NCI-H2171 treated with DMSO at 0.1 percent for 48 hours (cell line): ENCODE measurements around the gene IDH2.

ENCODE experiments used
- DNase-seq: peaks from one replicate; lab custom pipeline; 2025; lab: John Stamatoyannopoulos, UW

The IDH2 gene

DNA sequence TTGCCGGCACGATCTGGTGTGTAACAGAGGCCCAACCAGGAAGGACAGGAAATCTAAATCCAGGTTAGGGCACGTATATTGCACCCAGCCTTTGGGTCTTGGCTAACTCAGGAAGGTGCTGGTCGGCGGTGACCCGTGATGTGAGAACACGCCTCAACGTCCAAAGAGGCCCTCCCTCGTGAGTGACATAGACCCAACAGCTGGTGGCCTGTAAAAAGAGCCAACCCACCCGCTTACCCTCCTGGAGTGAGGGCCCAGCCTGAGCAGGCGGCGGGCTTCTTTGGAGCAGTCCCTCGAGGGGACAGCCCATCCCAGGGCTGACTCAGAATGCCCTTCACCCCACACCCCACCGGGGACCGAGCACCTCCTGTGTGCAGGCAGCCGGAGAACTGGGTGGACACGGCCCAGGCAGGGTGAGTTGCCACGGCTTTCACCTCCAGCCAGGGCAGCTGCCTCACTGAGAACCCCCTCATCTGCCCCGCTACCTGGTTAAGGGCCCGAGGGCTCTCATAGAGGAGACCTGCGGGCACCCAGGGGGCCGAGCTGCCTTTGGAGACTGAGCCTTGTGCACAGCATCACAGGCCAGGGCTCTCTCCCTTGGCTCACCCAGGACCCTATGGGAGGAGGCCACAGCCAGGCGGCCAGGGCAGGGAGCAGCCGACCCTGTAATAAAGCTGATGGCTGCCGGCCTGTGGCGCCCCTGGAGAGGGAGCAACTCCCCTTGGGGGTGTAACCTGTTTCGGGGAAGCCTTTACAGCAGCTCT is 59.3 kb downstream of the IDH2 start:
- DNase-seq: no peak

DNA sequence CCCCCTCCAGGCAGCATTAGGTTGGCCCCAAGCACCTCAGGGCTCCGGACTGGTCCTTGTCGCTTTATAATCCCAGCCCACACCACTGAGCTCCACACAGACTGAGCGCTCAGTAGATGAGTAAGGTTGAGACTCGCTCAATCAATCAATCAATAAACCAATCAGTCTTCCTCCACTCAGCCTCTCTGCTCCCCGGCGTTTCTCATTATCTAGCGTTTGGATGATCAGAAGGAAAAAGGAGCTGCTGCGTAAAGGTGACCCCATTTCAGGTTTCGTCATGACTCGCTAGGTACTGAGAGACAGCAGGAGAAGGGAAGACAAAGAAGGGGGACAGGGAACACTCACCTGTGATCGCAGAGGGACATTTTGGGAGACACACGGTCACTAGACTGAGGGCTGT is 59.9 kb downstream of the IDH2 start:
- no peak for DNase-seq

DNA sequence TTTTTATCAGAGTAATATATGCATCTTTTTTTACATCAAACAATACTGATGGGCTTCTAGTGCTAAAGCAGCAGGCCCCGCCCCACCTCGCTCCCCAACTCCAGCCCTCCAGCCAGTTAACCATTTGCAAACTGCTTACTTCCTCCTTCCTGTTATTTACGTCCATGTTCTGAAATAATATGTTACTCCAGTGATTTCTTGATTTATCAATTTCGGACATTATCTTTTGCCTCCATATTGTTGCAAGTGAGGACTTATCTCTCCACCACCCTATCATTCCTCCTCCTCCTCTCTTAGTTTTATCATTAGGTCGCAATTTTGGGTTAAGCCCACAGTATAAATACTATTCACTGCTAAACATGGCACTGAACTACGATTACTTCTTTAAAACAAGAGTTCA is 61.6 kb downstream of the IDH2 start:
- DNase-seq: no peak

DNA sequence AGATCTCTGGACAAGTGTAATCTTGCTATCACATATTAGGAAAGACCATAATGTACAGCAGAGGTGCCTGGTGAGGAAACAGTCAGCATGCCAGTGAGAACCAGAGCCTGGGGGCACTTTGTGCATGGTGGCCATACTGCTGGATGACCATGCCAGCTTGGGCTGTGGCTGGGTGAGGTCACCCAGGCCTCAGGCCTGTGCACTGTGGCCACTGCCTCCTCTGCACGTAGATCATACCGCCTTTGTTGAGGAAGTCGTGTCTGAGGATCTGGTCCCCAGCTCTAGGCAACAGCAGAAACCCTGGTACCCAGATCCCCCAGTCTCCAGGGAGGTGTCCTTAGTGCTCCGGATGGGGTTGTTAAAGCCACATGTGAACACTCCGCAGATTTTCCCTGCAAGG is 62.3 kb downstream of the IDH2 start:
- no peak for DNase-seq

DNA sequence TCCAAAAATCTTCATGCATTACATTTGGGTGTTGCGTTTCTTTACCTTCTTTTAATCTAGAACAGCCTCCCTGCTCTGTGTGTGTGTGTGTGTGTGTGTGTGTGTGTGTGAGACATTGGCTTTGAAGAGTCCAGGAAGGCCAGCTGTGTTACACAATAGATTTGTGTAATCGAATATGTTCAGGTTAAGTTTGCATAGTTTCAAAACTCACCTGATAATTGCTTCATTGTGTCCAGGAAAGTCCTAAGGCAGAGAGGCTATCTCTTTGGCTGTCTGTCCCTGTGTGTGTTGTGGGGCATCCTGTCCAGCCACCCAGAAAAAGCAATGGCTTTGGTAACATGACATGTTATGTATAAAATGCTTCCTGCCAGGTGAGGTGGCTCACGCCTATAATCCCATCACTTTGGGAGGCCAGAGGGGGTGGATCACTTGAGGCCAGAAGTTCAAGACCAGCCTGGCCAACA is 63.6 kb downstream of the IDH2 start:
- no peak for DNase-seq

DNA sequence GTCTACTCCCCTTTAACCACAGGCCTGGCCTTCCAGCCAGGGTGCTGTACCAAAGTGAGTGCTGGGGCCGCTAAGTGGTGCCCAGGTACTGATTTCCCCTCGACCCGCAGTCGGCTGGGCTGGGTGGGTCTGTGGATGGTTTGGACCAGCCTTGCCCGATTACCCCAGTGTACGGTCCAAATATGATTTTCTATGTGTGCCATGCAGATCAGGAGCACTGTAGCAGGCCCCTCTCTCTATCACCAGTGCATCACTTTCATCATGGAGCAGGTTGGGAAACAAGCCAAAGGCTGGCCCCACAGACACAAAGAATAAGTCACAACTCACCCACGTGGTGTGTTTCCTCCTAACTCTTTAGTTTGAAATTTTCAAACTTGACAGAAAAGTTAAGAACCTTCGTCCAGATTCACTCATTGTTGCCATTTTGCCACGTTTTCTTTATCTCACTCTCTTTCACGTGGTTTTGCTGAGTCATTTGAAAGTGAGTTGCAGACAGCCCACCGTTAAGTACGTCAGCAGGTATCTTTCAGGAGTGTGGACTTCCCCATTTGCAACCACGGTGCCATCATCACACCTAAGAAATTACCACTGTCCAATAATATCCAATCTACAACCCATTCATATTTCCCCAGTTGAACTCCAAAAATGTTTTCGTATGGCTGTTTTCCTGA is 64.2 kb downstream of the IDH2 start:
- DNase-seq: no peak

DNA sequence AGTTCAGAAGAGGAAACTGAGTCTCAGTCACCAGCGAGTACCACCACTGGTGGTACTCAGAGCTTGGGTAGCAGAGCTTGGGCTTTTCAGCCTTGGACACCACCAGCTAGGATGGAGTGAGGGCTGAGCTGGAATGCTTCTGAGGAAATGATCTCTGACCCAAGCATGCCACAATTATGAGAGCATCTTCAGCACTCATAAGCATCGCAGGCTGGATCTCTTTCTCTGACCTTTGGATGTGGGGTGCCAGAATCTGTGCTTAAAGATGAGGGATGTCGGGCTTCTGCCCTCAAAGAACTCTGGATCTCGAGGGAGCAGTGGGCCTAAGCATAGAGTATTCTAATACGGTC is 64.8 kb downstream of the IDH2 start:
- no peak for DNase-seq

DNA sequence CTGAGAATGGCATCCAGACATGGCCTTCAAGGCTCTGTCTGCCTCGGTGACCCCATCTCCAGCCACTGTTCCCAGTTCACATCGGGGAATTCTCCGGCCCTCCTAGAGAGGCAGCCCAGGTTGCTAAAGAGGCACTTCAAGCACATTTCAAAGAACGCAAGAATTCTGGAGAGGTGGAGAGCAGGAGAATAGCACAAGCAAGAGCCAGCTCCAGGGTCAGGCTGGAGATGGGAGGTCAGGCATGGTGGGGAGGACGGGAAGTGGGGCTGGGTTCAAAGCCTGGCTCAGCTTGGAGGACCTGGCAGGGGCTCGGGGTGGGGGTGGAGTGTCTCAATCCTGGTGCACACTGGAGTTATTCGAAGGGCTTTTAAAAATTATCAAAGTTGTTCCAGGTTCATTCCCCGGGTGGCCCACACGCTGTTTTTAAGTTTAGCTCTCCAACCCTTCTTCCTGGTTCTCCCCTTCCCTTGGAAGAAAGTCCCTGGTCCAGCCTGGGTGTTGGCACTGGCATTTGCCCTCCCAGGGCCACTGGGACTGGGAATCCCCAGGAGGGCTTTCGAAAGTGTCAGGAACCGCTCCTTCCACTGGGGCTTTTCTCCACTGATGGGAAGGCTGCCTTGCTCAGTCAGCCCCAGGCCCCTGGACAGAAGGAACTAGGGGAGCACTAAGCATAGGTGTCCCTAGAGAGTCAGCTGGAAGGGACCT is 65.3 kb downstream of the IDH2 start:
- DNase-seq: no peak

DNA sequence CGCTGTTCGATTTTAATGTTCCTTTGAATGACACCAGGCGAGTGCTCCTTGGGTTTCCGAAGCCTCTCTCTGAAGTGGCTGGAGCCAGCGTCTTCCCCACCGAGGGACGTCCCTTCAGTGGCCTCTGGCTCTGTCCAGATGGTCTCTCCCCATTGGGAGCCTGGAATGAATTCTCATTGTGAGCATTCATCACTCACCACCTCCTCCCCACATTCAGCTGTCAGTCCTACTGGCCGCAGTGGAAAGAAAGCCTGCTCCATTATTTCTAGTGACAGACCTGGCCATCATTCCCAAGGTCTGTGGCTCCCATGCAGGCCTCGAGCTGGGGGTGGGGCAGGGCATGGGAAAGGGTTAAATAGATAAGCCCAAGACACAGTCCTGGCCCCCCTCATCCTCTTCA is 65.9 kb downstream of the IDH2 start:
- DNase-seq: no peak

DNA sequence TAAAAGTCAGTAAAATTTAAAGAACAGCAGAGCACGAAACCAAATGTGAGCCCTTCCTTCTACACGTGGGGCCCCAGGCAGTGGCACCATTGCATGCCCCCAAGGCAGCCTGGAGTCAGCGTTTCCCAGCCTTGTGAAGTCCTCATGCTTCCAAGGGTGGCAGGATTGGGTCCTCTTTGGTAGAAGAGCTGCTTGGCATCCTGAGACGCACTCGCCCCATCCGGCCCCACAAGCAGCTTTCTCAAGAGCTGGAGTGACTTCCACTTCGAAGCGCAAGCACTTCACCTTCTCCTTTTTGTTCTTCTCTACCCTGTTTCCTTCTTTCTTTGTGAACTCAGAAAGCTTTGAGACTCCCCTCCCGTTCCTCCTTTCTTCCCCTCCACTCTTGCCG is 66.4 kb downstream of the IDH2 start:
- DNase-seq: no peak

DNA sequence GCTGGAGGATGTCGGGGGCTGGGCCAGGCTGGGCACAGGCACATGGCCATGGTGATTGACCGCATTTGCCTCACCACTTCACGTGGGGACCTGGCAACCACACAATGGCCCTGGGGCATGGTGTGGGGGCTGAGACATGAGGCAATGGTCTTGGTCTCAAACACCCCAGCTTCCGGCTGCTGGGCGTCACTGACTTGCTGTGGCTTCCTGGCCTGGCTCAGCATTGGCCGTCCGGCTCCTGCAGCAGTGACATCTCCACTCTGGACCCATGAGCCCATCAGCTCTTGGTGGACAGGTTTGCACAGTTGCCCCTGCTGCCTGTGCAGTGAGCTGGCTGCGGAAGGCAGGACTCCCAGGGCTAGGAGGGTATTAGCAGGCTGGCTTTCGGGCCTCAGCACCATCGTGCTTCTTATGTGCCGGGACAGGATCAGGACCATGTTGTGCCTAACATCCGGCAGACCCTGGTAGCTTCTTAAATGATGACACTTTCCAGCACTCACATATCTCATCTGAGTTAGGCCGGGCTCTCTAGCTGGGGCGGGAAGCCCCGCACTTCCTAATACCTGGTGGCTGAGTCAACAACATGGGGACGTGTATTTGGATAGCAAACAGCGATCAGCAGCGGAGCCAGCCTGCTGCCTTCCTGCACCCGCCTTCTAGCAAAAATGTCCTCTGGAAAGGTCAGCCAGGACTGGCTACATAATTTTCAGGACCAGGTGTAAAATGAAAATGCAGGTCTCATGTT is 67.0 kb downstream of the IDH2 start:
- DNase-seq: no peak

DNA sequence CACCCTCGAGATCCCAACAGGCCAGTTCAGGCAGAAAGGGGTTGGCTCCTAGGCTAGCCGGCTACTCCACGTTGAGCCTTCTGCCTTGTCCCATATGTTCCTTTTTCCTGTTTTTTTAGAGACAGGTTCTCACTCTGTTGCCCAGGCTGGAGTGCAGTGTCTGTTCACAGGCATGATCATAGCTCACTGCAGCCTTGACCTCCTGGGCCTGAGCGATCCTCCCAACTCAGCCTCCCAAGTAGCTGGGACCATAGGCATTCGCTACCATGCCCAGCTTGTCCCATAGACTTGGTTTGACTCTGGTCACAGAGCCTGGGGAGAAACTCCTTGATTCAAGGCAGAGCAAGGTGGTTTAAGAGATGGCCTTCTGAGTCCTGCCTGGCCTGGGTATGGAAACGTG is 68.8 kb downstream of the IDH2 start:
- DNase-seq: no peak
